ENCODE data around the gene DNAAF8. TPM values are rescaled to one million over a fixed set of nuclear protein-coding genes. Genes with fewer than 3 reads are reported as not detected.

Gene DNAAF8
- total and polyA plus RNA-seq, 2 donors (not counting 3 experiments of a cell fraction or from before 2014, with no cell fraction given) = 0.58 to 1.0 TPM

- intact Hi-C loops (cut with micrococcal nuclease) = no loop called here
Measured at GRCh38 chr16:4798456-4798855, 64.1 kb downstream of the DNAAF8 start.

More at GRCh38 chr16:4798456-4798855, 64.1 kb downstream of the DNAAF8 start:
- no peak for FAIRE-seq
- Histone ChIP-seq H3K9me3 (replicated peaks; ENCODE audit: control insufficient read depth, insufficient read depth, low read length) (no peaks in the 10 kb centered on the region), H3K9ac (replicated peaks; ENCODE audit: extremely low read depth, insufficient read depth, low read length) (no peak overlapping the region), H3K4me2 (ENCODE audit: insufficient read depth, low read length) (no peak overlapping the region), H2AFZ (ENCODE audit: low read depth, low read length) (no peak overlapping the region), H3K4me3 (replicated peaks in 1 of 3; ENCODE audit: insufficient read depth in 1 of 3, low read depth in 1 of 3, low read length in 3 of 3) (no peak overlapping the region), H3K36me3 (ENCODE audit: control insufficient read depth in 2 of 2, extremely low read depth in 1 of 2, insufficient read depth in 2 of 2, low read length in 2 of 2) (no peaks in the 10 kb centered on the region), H3K79me2 (ENCODE audit: control insufficient read depth, insufficient read depth, low read length) (no peaks in the 10 kb centered on the region), H4K20me1 (replicated peaks; ENCODE audit: control insufficient read depth, extremely low read depth, insufficient read depth, low read length) (no peaks in the 10 kb centered on the region), H3K27ac (ENCODE audit: insufficient read depth, low read depth, low read length) (no peak overlapping the region), H3K9me1 (replicated peaks; ENCODE audit: control insufficient read depth, extremely low read depth, insufficient read depth, low read length) (no peaks in the 10 kb centered on the region), H3K27me3 (ENCODE audit: control insufficient read depth in 2 of 2, insufficient read depth in 2 of 2, low read length in 2 of 2) (no peaks in the 10 kb centered on the region), H3K4me1 (ENCODE audit: control insufficient read depth, extremely low read depth, insufficient read depth, low read length) (peaks cover 7% of the 10 kb centered on the region)
- CTCF ChIA-PET = no interaction called here
- POLR2A ChIA-PET = no interaction called here
- BruUV-seq (replicated peaks) = no TSS peak
- TF ChIP-seq JUN (IDR thresholded peaks at IDR 0.05; ENCODE audit: borderline replicate concordance, insufficient read depth, insufficient read length, low read depth) = no peak
- dilution Hi-C loops (cut with MboI; ENCODE audit: extremely low pct_ligation_motif_present, low sequenced_read_pairs) = no loop called here
- DNase-seq (ENCODE audit: low read depth, low spot score) = no peak

Small RNA genes lying within 50 kb of the gene (small RNA-seq; reads per million reads assigned to genes)
- gene RF00017 (ENCODE audit: insufficient read depth, insufficient read length, low read depth, low replicate concordance) = not detected

Other genes with a start within 250 kb of the DNAAF8 start
- 22.4 and 33.9 TPM in 2 replicates for gene CDIP1, start 195.8 kb upstream of the DNAAF8 start, total RNA-seq
- gene CDIP1, start 195.8 kb upstream of the DNAAF8 start, polyA plus RNA-seq = 37.4 and 47.6 TPM in 2 replicates
- not detected in 2 replicates for gene C16orf96, start 178.2 kb upstream of the DNAAF8 start, total RNA-seq
- gene C16orf96, start 178.2 kb upstream of the DNAAF8 start, polyA plus RNA-seq = not detected in 2 replicates
- 41.6 and 43.8 TPM in 2 replicates for gene UBALD1, start 119.6 kb upstream of the DNAAF8 start, total RNA-seq
- 24.8 and 34.6 TPM in 2 replicates for gene UBALD1, start 119.6 kb upstream of the DNAAF8 start, polyA plus RNA-seq
- gene MGRN1, start 109.7 kb upstream of the DNAAF8 start, total RNA-seq = 73.0 and 80.9 TPM in 2 replicates
- 15.6 and 15.8 TPM in 2 replicates for gene MGRN1, start 109.7 kb upstream of the DNAAF8 start, polyA plus RNA-seq
- gene NUDT16L1, start 41.0 kb upstream of the DNAAF8 start, total RNA-seq = 22.8 and 24.7 TPM in 2 replicates
- gene NUDT16L1, start 41.0 kb upstream of the DNAAF8 start, polyA plus RNA-seq = 53.1 and 65.3 TPM in 2 replicates
- gene ANKS3, start 266 bp upstream of the DNAAF8 start, total RNA-seq = 22.5 and 24.0 TPM in 2 replicates
- 13.9 and 14.2 TPM in 2 replicates for gene ANKS3, start 266 bp upstream of the DNAAF8 start, polyA plus RNA-seq
- 12.2 and 13.5 TPM in 2 replicates for gene ZNF500, start 32.6 kb downstream of the DNAAF8 start, total RNA-seq
- gene ZNF500, start 32.6 kb downstream of the DNAAF8 start, polyA plus RNA-seq = 8.6 and 12.8 TPM in 2 replicates
- gene SEPTIN12, start 53.8 kb downstream of the DNAAF8 start, total RNA-seq = not detected in 2 replicates
- gene SEPTIN12, start 53.8 kb downstream of the DNAAF8 start, polyA plus RNA-seq = not detected in 2 replicates
- not detected in 2 replicates for gene SMIM22, start 60.8 kb downstream of the DNAAF8 start, total RNA-seq
- not detected in 2 replicates for gene SMIM22, start 60.8 kb downstream of the DNAAF8 start, polyA plus RNA-seq
- gene ROGDI, start 68.1 kb downstream of the DNAAF8 start, total RNA-seq = 12.0 and 14.7 TPM in 2 replicates
- 36.9 TPM in 2 replicates for gene ROGDI, start 68.1 kb downstream of the DNAAF8 start, polyA plus RNA-seq
- 107 TPM in 2 replicates for gene GLYR1, start 112.8 kb downstream of the DNAAF8 start, total RNA-seq
- gene GLYR1, start 112.8 kb downstream of the DNAAF8 start, polyA plus RNA-seq = 44.0 and 47.9 TPM in 2 replicates
- gene UBN1, start 112.9 kb downstream of the DNAAF8 start, total RNA-seq = 44.8 and 45.3 TPM in 2 replicates
- 23.9 and 26.0 TPM in 2 replicates for gene UBN1, start 112.9 kb downstream of the DNAAF8 start, polyA plus RNA-seq
- gene PPL, start 202.6 kb downstream of the DNAAF8 start, total RNA-seq = 0.05 and 0.20 TPM in 2 replicates
- gene PPL, start 202.6 kb downstream of the DNAAF8 start, polyA plus RNA-seq = 0.03 and 0.07 TPM in 2 replicates
- not detected in 2 replicates for gene SEC14L5, start 223.8 kb downstream of the DNAAF8 start, total RNA-seq
- gene SEC14L5, start 223.8 kb downstream of the DNAAF8 start, polyA plus RNA-seq = not detected in 2 replicates

All from endothelial cell of umbilical vein (primary cell).